Liver (tissue), 9 donors: ENCODE data around the gene ANKRD29. TPM values are rescaled to one million over a fixed set of nuclear protein-coding genes. Genes with fewer than 3 reads are reported as not detected.
A peak's percentile ranks its signal among the peaks of the same experiment; 100 is the strongest.

ENCODE experiments used
- DNase-seq: peaks from one replicate; pipeline ENCODE4 v3.0.0-alpha.2; 2017; ENCODE audit warnings: low spot score
- H3K27ac ChIP-seq, 2 donors: one replicate each; pipeline ENCODE4 v1.7.0; 2013; ENCODE audit warnings: inconsistent platforms in 2 of 2, low read length in 2 of 2, control low read depth in 1 of 2, low read depth in 1 of 2, mild to moderate bottlenecking in 1 of 2
- H3K27me3 ChIP-seq, 4 donors: one replicate each; pipeline versions ENCODE4 v1.6.1 to v1.7.0; 2013; ENCODE audit warnings: low read length in 3 of 4, inconsistent platforms in 1 of 4, mild to moderate bottlenecking in 1 of 4, moderate library complexity in 1 of 4; ENCODE audit not compliant: control insufficient read depth in 4 of 4, insufficient read depth in 4 of 4
- H3K36me3 ChIP-seq, 4 donors: one replicate each; pipeline versions ENCODE4 v1.6.1 to v1.7.0; 2013; ENCODE audit warnings: low read length in 3 of 4, mild to moderate bottlenecking in 3 of 4, low read depth in 1 of 4, moderate library complexity in 1 of 4; ENCODE audit not compliant: control insufficient read depth in 4 of 4, insufficient read depth in 3 of 4
- H3K4me1 ChIP-seq, 4 donors: one replicate each; pipeline versions ENCODE4 v1.6.1 to v1.7.0; 2013; ENCODE audit warnings: low read length in 3 of 4, mild to moderate bottlenecking in 3 of 4, moderate library complexity in 1 of 4; ENCODE audit not compliant: control insufficient read depth in 4 of 4, insufficient read depth in 4 of 4
- H3K4me3 ChIP-seq, 3 donors: one replicate each; pipeline versions ENCODE4 v1.6.1 to v1.7.0; 2013; ENCODE audit warnings: low read length in 3 of 3, control low read depth in 1 of 3, low read depth in 1 of 3, mild to moderate bottlenecking in 1 of 3
- H3K9ac ChIP-seq, 2 donors: one replicate each; pipeline ENCODE4 v1.7.0; 2013; ENCODE audit warnings: low read length in 2 of 2, mild to moderate bottlenecking in 2 of 2, moderate library complexity in 2 of 2, control low read depth in 1 of 2, low read depth in 1 of 2
- H3K9me3 ChIP-seq, 4 donors: one replicate each; pipeline versions ENCODE4 v1.6.1 to v1.7.0; 2013; ENCODE audit warnings: low read length in 3 of 4; ENCODE audit not compliant: control insufficient read depth in 4 of 4
- ATF3 ChIP-seq: IDR thresholded peaks from 2 replicates; pipeline ENCODE4 v1.6.1; 2016; ENCODE audit warnings: antibody characterized with exemption
- EGR1 ChIP-seq, 2 donors: IDR thresholded peaks; 2 replicates each; pipeline ENCODE4 v1.6.1; 2016 to 2018; ENCODE audit warnings: antibody characterized with exemption in 2 of 2, low read depth in 2 of 2
- HNF4A ChIP-seq, 2 donors: conservative IDR thresholded peaks; 2 replicates each; pipeline ENCODE4 v1.6.1; 2016; ENCODE audit warnings: antibody characterized with exemption in 2 of 2, mild to moderate bottlenecking in 2 of 2
- JUND ChIP-seq, 2 donors: IDR thresholded peaks; 2 replicates each; pipeline ENCODE4 v1.6.1; 2016; ENCODE audit warnings: antibody characterized with exemption in 2 of 2
- MAX ChIP-seq: IDR thresholded peaks from 2 replicates; pipeline ENCODE4 v1.6.1; 2016; ENCODE audit warnings: antibody characterized with exemption
- NR2F2 ChIP-seq: IDR thresholded peaks from 2 replicates; pipeline ENCODE4 v1.6.1; 2016; ENCODE audit warnings: antibody characterized with exemption
- RAD21 ChIP-seq, 2 donors: IDR thresholded peaks; 2 replicates each; pipeline ENCODE4 v1.6.1; 2016; ENCODE audit warnings: antibody characterized with exemption in 2 of 2, mild to moderate bottlenecking in 2 of 2
- RXRA ChIP-seq, 2 donors: IDR thresholded peaks; 2 replicates each; pipeline ENCODE4 v1.6.1; 2017 to 2018; ENCODE audit warnings: antibody characterized with exemption in 2 of 2, mild to moderate bottlenecking in 1 of 2
- SP1 ChIP-seq: IDR thresholded peaks from 2 replicates; pipeline ENCODE4 v1.6.1; 2018; ENCODE audit warnings: antibody characterized with exemption, mild to moderate bottlenecking
- TAF1 ChIP-seq: conservative IDR thresholded peaks from 2 replicates; pipeline ENCODE4 v1.6.1; 2016; ENCODE audit warnings: antibody characterized with exemption, mild to moderate bottlenecking
- ZBTB33 ChIP-seq: IDR thresholded peaks from 2 replicates; pipeline ENCODE4 v1.6.1; 2016; ENCODE audit warnings: antibody characterized with exemption
- WGBS: extraction: QIAGEN DNeasy Blood & Tissue Kit; methylation state at CpG from one replicate; pipeline ENCODE4 v1.1.7; 2013; 5-methylcytosine and 5-hydroxymethylcytosine counted together
- polyA plus RNA-seq, 2 donors: library from polyadenylated mRNA; stranded (reverse) in 1 of 2; unstranded in 1 of 2; fragments of 200-250 nt in 1 of 2; fragments of >200 nt in 1 of 2; fragmentation: Nextera tagmentation in 1 of 2; extraction: Ambion mirVana in 1 of 2; gene quantifications; one replicate each; pipeline versions ENCODE4 v1.2.1 to v1.2.3, GENCODE V29; 2013 to 2015
- total RNA-seq, 2 donors: library from RNA; depleted of rRNA; stranded (reverse); fragments of >200 nt; gene quantifications; one replicate each; pipeline ENCODE4 v1.2.3, GENCODE V29; 2014
- donor health status: healthy.
- donor health status: healthy.
- donor health status: healthy.
- donor health status: healthy.
- donor health status: healthy.

Gene ANKRD29
- total and polyA plus RNA-seq, 4 donors, result 0.14 to 0.50 (median 0.33) TPM

GRCh38 chr18:23617412-23618014, 45.2 kb downstream of the ANKRD29 start:
- peak; percentile 64 for TF ChIP-seq SP1
- TF ChIP-seq ZBTB33, result no peak
- peak in 1 of 2 donors; percentile 35 for TF ChIP-seq RXRA (IDR thresholded peaks at IDR 0.05)
- TF ChIP-seq JUND (IDR thresholded peaks at IDR 0.05), result peak in 1 of 2 donors; percentile 71
- no peak for TF ChIP-seq RAD21 (IDR thresholded peaks at IDR 0.05)
- Histone ChIP-seq H3K27me3 (no peaks in the 10 kb centered on the region), H3K27ac (peak overlapping the region; percentile 54 to 55), H3K4me3 (no peak overlapping the region), H3K36me3 (no peaks in the 10 kb centered on the region), H3K4me1 (peaks cover 5 to 28% (median 14%) of the 10 kb centered on the region in 4 donors), H3K9me3 (no peaks in the 10 kb centered on the region), H3K9ac (no peak overlapping the region)
- 50% methylated on average over 4 of the region's 4 CpGs for WGBS
- DNase-seq, result no peak

- no peak overlapping the region for H3K9ac ChIP-seq
- H3K4me1 ChIP-seq, result peaks cover 5 to 28% (median 14%) of the 10 kb centered on the region in 4 donors
- TF ChIP-seq RXRA (IDR thresholded peaks at IDR 0.05), result no peak
- TF ChIP-seq EGR1 (IDR thresholded peaks at IDR 0.05; ENCODE audit: low read depth in 2 of 2), result no peak
- TF ChIP-seq MAX, result no peak
- no peak for TF ChIP-seq NR2F2
- TF ChIP-seq ATF3, result no peak
- H3K27ac ChIP-seq, result no peak overlapping the region
- no peaks in the 10 kb centered on the region for H3K36me3 ChIP-seq
- no peak overlapping the region for H3K4me3 ChIP-seq
- DNase-seq, result no peak
- H3K9me3 ChIP-seq, result no peaks in the 10 kb centered on the region
- no peaks in the 10 kb centered on the region for H3K27me3 ChIP-seq
- 90% methylated on average over 2 of the region's 2 CpGs for WGBS
Measured at GRCh38 chr18:23616258-23616657, 46.5 kb downstream of the ANKRD29 start.

GRCh38 chr18:23614891-23615290, 47.8 kb downstream of the ANKRD29 start:
- DNase-seq, result no peak
- Histone ChIP-seq H3K36me3 (no peaks in the 10 kb centered on the region), H3K27me3 (no peaks in the 10 kb centered on the region), H3K9me3 (no peaks in the 10 kb centered on the region), H3K4me3 (no peak overlapping the region), H3K4me1 (peaks cover 5 to 28% (median 14%) of the 10 kb centered on the region in 4 donors), H3K9ac (no peak overlapping the region), H3K27ac (no peak overlapping the region)
- WGBS, result 50% methylated on average over 3 of the region's 3 CpGs
- TF ChIP-seq TAF1 (no peak), HNF4A (conservative IDR thresholded peaks at IDR 0.05) (peak in 1 of 2 donors; percentile 21), MAX (no peak)
